Epithelial cell of proximal tubule (primary cell): ENCODE measurements around the gene CS. TPM values are rescaled to one million over a fixed set of nuclear protein-coding genes. Genes with fewer than 3 reads are reported as not detected.
"Not testable (repeated sequence)": the region's sequence is repeated elsewhere in the genome, so short reads cannot be mapped to it uniquely, and the experiment has no call there.

Source experiments
- DNase-seq: peaks from one replicate; pipeline ENCODE4 v3.0.0-alpha.2; 2011; ENCODE audit warnings: low read depth
- H3K4me3 ChIP-seq: 2 replicates; pipeline ENCODE4 v1.5.1; 2011; ENCODE audit warnings: low read depth, mild to moderate bottlenecking, low read length
- CTCF ChIP-seq: conservative IDR thresholded peaks from 2 replicates; pipeline ENCODE4 v1.5.1; 2012; ENCODE audit warnings: low read depth, mild to moderate bottlenecking, low read length
- total RNA-seq: library from RNA; depleted of rRNA; stranded (reverse); fragments of >200 nt; gene quantifications from 2 replicates; pipeline ENCODE4 v1.2.3, GENCODE V29; 2015

CS gene
- total RNA-seq, 1 donor from 2014 or later = 133 TPM

DNA sequence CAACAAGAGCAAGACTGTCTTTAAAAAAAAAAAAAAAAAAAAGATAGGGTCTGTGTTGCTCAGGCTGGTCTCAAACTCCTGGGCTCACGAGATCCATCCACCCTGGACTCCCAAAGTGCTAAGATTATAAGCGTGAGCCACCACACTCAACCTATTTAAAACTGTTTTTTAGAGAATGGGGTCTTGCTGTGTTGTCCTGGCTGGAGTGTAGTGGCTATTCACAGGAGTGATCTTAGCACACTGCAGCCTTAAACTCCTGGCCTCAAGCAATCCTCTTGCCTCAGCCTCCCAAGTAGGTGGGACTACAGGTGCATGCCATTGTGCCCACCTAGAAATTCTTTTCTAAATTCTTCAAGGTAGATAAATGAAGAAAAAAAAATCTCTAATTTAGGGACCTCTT, 25.8 kb downstream of the CS start:
- no peak for TF ChIP-seq CTCF
- H3K4me3 ChIP-seq = no peak overlapping the region
- DNase-seq = no peak

DNA sequence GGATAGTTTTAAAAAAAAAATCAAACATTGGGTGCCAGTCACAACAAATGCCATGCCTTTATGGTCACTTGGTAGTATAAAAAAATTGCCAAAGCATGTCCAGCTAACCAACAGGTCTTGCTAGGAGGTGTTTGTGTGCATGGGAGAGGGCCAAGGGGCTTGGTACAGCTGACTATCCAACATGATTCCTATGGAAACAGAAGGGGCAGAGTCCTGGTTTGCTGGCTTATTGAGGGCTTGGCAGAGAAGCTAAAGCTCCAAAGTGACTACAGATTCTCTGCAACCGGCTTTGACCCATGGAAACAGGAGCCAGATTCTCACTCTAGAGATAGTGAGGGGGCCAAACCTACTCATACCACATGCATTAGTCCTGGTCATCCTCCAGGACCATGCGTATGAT, 27.7 kb downstream of the CS start:
- not testable (repeated sequence) for DNase-seq, H3K4me3 ChIP-seq

- TF ChIP-seq CTCF = peak; percentile 59
- no peak for DNase-seq
Measured at GRCh38 chr12:56271031-56271430, 29.1 kb downstream of the CS start.

DNA sequence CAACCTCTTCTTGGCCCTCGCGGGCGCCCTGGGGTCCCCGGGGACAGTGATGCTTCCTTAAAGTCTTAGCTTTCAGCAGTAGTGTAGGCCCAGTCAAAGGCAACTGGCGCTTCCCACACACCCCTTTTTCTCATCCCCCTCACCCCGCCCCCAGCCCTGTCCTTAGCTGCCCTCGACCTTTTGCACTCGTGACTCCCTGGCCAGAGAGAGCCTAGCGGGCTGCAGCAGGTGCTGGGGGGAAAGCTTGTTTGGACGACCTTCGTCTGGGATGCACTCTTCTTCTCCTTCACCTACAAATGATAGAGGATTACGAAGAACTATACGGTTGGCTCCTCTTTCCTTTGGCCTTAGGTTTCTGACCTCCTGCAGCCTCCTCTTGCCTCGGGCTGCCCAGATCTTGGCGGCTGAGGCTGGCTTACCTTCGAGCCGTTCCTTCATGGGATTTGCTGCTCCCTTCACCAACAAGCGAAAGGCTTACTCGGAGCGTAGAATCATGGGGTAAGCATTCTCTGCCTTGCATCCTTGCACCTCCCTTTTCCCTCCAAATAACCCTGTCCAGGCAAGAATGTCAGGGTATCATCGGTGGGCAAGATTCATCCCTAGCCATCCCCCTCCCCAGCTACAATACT, 32.6 kb downstream of the CS start:
- no peak for DNase-seq
- no peak for TF ChIP-seq CTCF
- peak overlapping the region; percentile 75 for H3K4me3 ChIP-seq

More at GRCh38 chr12:56271031-56271430, 29.1 kb downstream of the CS start:
- H3K4me3 ChIP-seq = no peak overlapping the region

DNA sequence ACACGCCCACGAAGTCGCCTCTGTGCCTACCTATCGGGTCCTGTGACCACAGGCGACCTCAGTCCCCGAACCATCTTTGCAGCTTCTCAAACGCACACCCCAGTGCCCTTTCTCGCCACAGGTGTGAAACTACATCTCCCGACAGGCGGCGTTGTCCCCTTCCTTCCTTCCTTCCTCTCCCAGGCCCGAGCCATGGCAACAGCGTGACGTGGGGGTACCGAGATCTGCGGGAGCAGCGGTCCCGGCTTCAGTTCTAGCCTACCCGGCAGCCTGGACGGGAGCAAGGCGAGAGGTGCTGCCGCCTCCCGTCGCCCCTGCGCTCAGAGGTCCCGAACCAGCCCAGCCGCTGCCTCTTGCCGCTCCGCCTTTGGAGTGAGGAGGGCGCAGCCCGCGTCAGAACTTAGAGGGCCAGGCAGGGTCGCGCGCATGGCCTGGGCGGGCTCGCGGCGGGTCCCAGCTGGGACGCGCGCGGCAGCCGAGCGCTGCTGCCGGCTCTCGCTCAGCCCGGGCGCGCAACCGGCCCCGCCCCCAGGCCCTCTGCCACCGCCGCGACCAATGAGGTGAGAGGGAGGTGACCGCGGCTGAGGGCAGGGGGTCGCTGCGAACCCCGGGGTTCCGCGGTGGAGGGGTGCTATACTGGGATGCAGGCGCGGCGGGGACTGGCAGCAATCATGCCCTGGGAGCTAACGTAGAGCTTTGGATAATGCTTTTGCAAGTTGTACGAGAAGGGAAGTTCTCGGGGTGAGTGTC, 33.3 kb downstream of the CS start, which contains the start of gene COQ10A:
Gene COQ10A (plus strand): TSS at position 250 of the 750 bp plus-strand sequence. CDS start 177 bp downstream, at position 427.
- DNase-seq = no peak
- H3K4me3 ChIP-seq = peak within 1 kb of the TSS; percentile 75
- TF ChIP-seq CTCF = peak; percentile 71

GRCh38 chr12:56266068-56266692, 34.0 kb downstream of the CS start:
- peak overlapping the region; percentile 75 for H3K4me3 ChIP-seq
- DNase-seq = not testable (repeated sequence)

DNA sequence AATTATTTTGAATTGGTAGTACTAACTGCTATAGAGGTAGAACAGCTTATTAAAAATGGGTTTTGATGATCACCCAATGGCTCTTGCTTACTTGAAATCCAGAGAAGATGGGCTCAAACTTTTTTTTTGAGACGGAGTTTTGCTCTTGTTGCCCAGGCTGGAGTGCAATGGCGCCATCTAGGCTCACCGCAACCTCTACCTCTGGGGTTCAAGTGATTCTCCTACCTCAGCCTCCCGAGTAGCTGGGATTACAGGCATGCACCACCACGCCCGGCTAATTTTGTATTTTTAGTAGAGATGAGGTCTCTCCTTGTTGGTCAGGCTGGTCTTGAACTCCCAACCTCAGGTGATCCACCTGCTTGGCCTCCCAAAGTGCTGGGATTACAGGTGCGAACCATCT, 37.2 kb downstream of the CS start:
- not testable (repeated sequence) for H3K4me3 ChIP-seq, DNase-seq

GRCh38 chr12:56261503-56262232, 38.5 kb downstream of the CS start:
- peak; percentile 85 for DNase-seq
- no peak for TF ChIP-seq CTCF
- no peak overlapping the region for H3K4me3 ChIP-seq
